Measurements from ENCODE around the gene LMTK2.

LMTK2 gene

DNA sequence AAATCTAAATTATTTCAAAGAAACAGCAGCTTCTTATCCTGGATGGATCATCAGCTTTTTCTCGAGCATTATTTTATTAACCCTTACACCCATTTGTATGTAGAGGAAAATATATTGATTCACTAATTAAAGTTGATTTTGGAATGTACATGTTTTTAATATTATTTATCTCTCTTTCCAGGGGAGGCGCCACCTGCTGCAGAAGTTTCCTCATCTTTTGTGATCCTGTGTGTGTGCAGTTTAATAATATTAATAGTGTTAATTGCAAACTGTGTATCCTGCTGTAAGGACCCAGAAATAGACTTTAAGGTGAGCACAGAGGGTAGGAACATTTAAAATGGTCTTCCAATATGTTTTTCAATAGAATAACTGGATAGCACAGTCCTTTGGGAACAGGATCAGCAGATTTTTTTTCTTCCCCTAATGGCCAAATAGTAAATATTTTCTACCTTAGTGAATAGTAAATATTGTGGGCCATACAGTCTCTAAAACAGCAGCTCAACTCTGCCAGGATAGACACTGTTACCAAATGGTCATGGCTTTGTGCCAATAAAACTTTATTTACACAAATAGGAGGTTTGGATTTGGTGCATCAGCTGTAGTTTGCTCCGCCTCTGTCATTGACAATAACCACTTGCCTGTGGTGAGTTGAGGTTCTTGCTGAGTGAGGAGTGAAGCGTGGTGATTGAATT, 30.6 kb downstream of the LMTK2 start:
- DNase-seq (ENCODE audit: low spot score) = no peak

DNA sequence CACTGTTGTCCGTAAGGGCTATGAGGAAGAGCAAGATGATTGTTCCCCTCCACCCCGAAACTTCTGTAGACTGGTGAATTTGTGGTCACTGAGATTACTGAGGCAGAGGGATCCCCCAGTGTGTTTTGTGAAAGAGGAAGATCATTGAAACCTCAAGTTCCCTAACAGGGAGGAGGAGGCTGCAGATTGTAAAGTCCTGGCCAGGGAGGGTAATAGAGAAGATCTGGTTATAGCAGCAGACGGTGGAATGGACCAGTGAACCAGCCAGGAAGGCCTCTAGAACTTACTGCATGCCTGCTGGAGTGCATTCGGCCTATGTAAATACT, 31.1 kb downstream of the LMTK2 start:
- DNase-seq (ENCODE audit: low spot score) = no peak

DNA sequence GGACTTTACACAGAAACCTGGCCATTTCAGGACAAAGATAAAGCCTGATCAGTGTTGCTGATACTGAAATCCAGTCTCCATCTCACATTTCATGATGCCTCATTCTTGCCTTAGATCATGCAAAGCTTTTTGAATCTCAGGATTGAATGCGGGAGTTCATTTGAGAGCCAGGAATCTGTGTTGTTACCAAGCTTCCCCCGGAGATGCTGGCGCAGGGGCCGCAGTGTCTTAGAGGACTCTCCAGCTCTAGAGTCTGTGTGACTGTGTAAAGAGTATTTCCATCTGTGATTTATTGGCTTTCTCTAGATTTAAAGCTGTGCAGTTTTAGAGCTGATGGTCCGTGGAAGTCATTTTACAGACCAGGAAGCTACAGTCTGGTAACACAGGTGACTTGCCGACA, 32.0 kb downstream of the LMTK2 start:
- DNase-seq (ENCODE audit: low spot score) = no peak

DNA sequence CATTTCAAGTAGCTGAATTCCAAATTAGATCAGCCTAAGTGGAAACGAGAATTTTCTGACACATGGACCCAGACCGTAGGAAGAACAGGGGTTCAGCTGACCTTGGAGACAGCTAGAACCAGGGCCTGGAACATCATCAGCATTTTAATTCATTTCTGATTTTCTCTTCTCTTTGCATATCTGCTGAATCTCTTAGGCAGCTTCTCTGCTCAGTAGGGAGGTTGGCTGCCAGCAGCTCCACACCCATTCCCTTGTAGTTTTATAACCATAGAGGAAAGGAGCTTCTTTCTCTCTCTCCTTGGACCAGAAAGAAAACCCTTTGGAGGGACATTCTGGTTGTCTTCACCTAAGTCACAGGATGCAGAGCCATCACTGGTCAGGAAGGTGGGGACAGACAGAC, 36.0 kb downstream of the LMTK2 start:
- no peak for DNase-seq (ENCODE audit: low spot score)

DNA sequence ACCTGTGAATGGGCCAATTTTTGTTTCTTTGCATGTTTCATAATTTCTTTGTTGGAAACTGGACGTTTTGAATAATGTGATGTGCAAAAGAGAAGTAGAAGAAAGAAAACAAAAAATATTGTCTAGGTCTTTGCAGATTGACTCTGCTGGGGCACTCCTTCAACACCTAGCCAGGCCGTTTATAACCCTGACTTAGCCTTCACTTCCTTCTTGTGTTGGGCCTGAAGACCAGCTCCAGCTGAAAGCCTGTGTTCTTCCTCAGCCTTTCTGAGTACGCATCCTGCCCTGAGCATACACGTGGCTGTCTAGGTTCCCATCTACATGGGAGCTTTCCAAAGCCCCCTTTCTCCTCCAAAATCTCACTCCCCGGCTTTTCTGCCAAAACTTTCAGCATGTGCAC, 41.9 kb downstream of the LMTK2 start:
- DNase-seq (ENCODE audit: low spot score) = no peak

DNA sequence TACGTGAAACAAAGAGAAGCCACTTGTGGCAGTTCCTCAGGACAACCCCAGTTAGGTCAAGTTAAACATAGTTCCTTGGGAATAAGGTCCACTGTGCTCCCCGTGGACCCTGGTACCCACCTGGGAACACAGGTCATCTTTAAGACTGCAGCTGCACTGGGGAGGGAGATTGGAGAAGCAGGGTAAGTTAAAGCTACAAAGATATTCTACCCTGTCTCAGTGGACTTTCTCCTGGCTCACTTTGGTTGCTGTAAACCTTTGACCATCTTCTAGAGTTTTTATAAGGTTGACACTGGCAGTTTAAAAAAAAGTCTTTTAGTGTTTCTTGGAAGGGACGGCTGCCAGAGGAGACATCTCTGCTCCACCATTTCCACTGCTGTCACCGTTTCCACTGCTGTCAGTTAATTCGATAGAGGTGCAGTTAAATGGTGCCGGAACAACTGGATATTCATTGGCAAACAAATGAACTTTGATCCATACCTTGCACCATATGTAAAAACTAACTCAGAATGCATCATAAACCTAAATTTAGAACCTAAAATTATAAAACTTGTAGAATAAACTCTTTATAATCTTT, 42.5 kb downstream of the LMTK2 start:
- DNase-seq (ENCODE audit: low spot score) = no peak

DNA sequence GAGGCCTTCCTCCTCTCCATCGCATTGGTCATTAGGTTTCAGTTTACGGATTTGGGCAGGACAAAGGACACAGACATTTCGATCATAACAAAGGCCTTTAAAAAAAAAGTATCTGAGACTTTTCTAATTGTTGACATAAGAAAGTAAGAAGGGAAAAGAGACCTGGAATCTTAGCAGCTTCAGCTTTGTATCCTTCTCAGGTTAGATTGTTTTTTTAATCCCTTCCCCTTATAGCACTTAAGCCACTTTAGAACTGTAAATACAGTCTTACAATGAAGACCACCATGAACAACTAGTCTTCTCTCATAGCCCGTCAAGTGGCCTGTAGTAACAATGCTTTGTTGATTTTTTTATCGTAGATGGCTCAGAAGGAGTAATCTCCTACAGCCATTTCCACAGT, 45.2 kb downstream of the LMTK2 start:
- no peak for DNase-seq (ENCODE audit: low spot score)

DNA sequence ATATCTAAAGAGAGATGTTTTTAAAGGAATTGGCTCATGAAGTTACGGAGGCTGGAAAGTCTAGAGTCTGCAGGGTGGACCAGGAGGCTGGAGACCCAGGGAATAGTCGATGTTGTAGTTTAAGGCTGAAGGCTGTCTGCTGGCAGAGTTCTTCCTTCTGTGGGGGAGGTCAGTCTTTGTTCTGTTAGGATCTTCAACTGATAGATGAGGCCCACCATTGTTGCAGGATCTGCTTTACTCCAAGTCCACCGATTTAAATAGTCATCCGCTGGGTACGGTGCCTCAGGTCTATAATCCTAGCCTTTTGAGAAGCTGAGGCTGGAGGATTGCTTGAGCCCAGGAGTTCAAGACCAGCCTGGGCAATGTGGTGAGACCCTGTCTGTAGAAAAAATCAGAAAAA, 50.0 kb downstream of the LMTK2 start:
- DNase-seq (ENCODE audit: low spot score) = no peak

DNA sequence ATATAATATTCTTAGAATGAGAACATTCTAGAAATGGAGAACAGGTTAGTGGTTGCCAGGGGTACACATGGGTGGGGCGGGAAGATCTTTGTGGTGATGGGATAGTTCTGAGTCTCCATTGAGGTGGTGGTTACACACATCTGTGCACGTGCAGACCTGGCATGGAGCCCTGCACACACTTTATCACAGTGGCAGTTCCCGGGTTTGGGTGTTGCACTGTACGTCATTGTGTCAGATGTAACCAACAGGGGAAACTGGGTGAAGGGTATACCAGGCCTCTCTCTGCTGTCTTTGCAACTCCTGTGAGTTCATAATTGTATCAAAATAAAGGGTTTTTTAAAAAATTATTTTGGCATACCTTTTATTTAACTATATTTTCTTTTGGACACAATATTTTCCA, 51.1 kb downstream of the LMTK2 start:
- no peak for DNase-seq (ENCODE audit: low spot score)

DNA sequence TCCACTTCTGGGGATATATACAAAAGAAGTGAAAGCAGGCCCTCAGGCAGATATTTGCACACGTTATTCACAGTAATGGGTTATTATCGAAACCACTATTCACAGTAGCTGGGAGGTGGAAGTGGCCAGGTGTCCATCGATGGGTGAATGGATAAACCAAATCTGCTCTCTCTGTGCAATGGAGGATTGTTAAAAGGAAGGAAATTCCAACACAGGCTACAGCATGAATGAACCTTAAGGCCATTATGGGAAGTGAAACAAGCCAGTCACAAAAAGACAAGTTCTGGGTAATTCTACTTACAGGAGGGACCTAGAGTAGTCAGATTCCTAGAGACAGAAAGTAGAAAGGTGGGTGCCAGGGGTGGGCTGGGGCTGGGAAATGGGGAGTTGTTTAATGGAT, 56.1 kb downstream of the LMTK2 start:
- no peak for DNase-seq (ENCODE audit: low spot score)

DNA sequence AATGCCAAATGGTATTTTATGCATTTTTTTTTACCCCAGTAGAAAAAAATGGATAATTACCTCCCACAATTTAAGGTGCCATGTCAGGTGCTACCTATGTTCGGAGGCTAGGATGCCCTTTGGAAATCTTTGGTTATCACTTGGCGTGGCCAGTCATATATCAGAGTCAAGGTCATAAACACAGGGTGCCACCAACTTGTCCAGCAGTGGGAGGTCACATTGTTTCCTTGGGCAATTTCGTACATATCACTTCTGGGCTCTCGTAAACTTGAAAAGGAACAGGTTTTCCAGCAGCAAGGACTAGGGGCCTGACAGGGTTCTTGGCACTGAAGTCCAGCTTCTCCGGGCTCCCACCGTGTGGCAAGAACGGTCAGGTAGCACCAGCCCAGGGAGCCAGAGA, 56.6 kb downstream of the LMTK2 start:
- DNase-seq (ENCODE audit: low spot score) = no peak

DNA sequence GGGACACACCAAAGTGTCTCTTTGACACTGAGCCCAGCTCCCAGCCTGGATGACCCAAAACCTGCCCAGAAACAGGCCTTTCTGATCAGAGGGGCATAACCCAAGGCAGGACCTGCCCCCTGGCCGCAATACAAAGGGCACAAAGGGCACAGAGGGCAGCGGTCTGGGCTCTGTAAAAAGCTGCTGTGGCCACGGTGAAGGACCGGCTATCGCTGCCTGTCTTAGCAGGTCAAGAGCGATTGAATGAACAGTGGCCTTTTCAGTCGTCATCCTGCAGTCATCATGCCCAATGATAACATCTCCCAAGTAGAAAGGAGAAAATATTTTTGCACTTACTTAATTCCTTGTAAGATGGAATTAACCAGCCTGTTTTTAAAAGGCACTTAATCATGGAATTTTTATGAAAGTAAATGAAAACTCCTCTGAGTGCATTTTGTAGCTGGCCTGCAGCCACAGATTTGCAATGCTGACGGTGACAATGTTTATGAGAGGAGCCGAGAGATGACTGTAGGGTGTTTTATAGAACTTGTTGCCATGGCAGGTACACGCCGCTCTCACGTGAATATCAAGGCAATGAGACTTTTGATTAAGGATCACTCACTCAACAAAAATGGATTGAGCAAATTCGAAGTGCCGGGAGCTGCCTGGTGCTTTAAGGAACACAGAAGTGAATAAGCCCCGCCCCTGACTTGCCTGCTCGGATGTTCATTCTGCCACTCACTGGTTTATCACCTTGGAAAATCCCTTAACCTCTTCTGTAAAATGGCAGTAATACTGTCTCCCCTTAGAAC, 57.2 kb downstream of the LMTK2 start:
- DNase-seq (ENCODE audit: low spot score) = no peak

DNA sequence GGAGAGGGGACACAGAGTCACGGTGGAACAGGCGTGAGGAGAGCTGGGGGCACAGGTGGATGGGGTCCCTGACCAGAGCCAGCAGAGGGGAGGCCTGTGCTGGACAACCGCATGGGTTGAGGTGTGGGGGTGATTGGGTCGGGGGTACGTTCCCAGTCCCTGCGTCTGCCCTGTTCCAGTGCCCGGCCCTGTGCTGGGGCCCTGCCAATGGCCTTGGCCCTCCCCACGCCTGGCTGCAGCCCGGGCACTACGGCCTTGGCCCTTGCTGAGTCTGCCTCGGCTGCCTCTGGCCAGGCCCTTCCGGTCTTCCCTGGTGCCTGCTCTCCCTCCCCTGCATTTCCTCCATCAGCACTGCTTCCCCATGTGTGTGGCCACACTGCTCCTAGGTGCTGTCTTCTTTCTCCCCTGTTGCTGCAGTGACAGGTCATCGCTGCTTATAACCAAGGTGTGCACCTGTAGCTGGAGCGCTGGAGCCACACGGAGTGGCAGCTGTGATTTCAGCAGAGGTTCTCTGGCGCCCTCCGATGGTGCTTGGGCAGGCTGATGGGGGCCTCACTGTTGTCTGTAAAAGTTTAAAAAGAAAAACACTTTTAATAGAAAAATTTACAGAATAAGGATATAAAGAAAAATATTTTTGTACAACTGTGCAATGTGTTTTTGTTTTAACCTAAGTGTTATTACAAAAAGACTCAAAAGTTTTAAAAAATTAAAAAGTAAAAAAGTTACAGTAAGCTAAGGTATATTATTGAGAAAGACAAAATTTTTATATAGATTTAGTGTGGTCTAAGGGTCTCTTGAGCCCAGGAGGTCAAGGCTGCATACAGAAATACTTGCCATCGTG, 59.4 kb downstream of the LMTK2 start:
- DNase-seq (ENCODE audit: low spot score) = peak; percentile 36

DNA sequence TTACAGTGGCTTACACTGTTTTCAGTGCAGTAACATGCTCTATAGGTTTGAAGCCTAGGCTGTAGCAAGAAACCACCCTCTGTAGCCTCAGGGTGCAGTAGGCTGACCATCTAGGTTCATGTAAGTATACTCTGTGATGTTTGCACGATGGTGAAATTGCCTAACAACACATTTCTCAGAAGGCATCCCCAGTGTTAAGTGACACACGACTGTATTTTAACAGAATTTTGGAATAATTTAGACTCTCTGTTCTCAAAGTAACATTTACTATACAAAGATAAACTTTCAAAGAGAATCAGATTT, 60.0 kb downstream of the LMTK2 start:
- no peak for DNase-seq (ENCODE audit: low spot score)

DNA sequence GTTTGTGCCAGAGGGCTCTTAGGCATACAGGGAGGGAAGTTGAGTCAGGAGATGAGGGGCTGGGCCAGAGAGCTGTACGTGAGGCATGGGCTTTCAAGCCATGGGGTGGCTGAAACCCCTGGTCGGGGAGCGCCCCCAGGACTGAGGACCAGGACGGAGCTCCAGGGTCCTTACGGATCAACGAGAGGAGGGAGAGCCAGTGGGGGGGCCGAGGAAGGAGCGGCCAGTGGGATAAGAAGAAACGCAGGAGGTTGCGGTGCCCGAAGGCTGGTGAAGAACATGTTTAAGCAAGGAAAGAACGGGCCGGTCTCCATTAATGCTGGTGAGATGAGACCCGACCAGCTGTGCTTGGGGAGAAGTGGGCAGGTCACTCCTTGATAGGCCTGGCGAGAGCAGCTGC, 61.0 kb downstream of the LMTK2 start:
- no peak for DNase-seq (ENCODE audit: low spot score)

DNA sequence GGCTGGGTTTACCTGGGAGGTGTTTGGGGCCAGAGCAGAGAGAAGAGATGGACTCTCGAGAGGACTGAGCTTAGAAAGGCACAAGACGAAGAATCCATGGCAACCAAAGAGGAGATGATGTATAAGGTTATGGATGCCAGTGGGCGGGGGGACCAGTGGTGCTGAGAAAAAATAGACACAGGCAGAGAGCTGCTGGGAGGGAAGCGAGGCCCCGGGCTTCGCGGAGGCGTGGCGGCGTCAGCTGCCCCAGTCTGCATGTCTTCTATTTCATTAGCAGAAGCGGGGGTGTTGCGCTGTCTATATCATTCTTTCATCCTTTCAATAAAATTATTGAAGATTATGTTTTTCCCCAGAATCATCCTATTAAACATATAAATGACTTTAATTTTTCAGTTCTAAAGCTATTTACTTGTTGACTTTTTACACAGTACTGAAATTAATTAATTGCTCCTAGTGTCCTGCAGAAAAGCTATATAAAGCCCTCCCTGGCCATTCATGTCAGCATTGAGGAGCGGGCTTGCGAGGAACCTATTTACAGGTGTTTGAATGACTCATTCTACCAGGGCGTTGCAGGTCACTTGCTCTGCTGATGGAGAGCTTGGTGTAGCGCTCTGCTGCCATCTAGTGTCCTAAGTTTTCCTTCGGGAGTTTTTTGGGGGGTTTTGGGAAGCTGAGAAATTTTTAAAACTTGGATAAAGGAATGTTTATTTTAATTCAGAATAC, 61.7 kb downstream of the LMTK2 start:
- DNase-seq (ENCODE audit: low spot score) = peak; percentile 78

DNA sequence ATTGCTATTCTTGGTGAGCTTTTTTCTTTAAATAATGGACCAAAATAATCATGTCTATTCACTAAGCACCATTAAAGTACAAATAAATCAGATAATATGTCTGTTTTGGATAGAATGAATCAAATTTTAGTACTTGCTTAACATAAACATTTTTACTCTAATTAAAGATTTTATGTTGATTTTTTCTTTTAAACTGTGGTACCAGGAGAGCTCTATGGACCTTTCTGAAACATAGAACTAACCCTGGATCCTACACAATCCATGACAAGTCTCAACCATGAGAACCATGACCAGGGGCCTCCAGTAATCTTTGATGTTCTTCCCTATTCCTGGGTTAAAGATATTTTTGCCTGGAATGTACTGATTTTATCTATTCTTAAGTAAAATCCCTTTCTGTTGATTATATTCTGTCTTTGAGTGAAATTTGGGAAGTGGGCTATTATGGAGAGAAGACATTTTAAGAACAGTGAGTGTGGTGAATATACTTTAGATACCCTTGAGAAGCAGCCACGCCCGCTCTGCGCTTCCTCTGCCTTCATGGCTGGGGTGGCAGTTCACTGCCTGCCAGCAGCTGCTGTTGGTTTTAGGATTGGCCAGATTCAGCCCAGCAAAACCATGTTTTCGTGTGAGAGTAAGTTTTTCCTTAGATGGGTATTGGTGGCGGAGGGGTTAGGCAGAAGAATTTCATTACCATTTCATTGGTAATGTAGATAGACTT, 62.4 kb downstream of the LMTK2 start:
- DNase-seq (ENCODE audit: low spot score) = no peak

DNA sequence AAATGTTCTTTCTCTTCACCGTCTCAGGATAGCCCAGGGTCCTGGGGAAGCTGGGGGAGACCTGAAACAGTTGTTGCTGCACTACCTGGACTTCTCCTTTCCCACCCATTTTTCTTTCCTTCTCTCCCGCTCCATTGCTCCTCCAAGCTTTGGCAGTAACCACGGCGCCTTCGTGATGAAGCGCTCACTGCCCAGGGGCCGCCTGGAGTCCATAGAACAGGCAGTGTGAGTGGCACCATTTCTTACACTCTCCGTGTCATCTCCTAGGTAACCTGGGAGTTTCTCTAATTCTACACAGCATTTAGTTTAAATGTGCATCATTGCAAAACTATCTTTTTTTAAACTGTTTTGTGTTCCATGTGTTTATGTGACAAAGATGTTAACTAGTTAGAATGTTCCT, 64.3 kb downstream of the LMTK2 start:
- no peak for DNase-seq (ENCODE audit: low spot score)

DNA sequence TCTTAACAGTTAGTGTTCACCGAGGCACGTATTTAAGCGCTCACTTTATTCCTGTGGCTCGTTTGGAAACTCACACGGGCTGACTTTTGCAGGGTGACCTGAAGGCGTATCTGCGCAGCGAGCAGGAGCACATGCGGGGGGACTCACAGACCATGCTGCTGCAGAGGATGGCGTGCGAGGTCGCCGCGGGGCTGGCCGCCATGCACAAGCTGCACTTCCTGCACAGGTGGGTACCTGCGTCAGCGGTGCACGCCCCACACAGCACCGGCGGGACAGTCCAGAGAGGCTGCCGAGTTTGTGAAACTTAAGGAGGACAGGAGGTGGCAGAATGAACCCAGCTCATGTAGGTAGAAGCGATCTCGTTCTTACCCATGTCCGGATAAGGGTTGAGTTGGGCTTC, 64.8 kb downstream of the LMTK2 start:
- DNase-seq (ENCODE audit: low spot score) = no peak

DNA sequence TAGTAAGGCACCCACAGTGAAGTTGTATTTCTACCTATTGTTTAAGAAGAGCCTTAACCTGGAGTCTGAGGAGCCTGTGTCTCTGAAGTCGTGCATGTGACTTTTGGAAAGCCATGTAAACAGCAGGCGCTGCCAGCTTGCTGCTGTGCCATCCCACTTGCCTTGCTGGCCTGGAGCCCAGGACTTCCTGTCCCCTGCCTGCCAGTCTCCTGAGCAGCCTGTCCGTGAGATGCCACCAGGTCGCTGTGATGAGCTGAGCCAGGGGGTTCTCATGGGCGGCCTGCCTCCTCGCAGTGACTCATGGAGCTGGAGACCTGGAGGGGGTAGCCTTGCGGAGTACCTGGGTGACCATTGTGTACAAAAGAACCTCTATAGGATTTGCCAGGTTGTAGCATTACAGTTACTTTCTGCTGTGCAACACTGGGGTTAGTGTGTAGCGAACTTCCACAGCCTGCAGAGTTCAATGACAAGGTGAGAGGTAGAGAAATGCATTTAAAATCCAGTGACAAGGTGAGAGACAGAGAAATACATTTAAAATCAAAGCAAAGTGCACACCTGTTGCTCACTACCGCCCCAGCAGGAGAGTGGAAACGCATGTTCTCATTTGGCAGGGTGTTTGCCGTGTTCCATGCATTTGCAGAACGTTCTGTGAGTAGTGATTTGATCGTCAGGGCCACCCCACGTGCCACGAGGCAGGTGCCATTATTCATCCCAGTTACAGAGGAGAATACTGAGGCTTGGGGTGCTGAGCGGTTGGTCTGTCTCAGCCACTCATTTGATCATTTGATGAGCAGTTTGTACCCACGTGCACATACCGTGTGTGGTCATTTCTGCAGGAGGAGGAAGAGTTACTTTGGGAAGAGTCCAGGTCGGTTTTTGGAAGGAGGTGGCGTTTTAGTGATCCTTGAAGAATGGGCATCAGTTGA, 67.9 kb downstream of the LMTK2 start:
- no peak for DNase-seq (ENCODE audit: low spot score)
